ENCODE data around the gene CLDN14. TPM values are rescaled to one million over a fixed set of nuclear protein-coding genes. Genes with fewer than 3 reads are reported as not detected.

CLDN14 gene, protein sequence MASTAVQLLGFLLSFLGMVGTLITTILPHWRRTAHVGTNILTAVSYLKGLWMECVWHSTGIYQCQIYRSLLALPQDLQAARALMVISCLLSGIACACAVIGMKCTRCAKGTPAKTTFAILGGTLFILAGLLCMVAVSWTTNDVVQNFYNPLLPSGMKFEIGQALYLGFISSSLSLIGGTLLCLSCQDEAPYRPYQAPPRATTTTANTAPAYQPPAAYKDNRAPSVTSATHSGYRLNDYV
- total RNA-seq, result 1 to 10 TPM in 1 of 8 experiments, under 1 TPM in 4, not detected in 3; 0.25 to 1.4 (median 0.45) TPM

DNA sequence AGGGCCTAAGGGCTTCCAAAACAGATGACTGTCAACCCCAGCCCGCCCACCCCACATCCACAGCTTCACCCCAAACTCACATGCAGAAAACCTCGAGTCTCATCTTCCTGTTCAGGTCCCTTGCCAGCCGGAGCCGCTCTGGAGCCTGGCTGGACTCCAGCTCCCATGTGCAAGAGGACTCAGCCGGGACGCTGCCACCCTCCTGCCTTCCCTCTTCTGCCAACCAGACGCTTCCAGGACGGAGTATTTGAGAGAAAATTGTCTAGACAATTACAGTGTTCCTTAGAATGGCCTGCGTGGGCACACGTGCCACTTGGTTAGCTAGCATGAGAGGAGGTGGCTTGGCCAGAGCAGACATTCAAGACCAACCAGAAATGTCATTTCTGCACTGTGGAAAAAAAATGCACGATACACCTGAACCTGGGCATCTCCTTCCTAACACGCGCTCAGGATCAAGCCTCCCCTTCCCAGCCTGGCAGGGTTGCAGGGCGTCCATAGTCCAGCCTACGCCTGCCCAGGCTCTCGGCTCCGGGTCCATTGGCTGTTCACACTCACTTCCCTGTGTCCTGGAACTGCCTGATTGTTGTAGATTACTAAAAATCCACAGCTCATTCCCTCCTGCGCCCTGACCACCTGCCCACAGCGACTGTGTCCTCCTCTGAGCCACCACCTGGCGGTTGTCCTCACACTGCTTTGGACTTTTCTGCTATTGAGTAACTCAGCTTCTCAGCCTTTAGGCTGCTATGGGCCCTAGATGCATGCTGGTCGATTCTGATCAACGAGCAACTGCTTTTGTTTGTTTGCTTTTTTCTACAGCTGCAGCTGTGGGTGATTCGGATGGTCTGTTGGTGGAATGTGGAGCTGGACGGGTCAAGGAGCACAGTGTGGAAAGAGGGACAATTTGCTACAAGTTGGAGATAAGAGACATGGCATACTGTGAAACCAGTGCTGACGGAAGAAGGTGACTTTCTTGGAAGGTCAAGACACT is at the start of gene CLDN14:
Gene CLDN14, minus strand, starts transcription at position 708 of the 988 bp plus-strand sequence. CDS start 18,427 bp downstream, outside the sequence.
- 40 to 100% (median 89%) methylated on average over 1 to 20 of the region's 25 CpGs; no CpG with 5 or more reads in 3 of the 10 experiments for WGBS, 10 experiments
- Histone ChIP-seq H3K27ac (no peak within 1 kb of the TSS), H3K4me3 (no peak within 1 kb of the TSS), H3K4me1 (replicated peaks in 1 of 2) (no peaks in the 10 kb centered on the region)
- ATAC-seq (replicated peaks in 6 of 8), result no peak
- in situ Hi-C loops (cut with MboI; ENCODE audit: low pct_unique_long_range_greater_than_20kb in 2 of 9, low sequenced_read_pairs in 9 of 9, unreplicated experiment in 9 of 9), result loop anchor here in 1 of 9 experiments (25.0 kb wide), 1 partner anchor 433 kb away; no protein-coding TSS in a partner anchor

DNA sequence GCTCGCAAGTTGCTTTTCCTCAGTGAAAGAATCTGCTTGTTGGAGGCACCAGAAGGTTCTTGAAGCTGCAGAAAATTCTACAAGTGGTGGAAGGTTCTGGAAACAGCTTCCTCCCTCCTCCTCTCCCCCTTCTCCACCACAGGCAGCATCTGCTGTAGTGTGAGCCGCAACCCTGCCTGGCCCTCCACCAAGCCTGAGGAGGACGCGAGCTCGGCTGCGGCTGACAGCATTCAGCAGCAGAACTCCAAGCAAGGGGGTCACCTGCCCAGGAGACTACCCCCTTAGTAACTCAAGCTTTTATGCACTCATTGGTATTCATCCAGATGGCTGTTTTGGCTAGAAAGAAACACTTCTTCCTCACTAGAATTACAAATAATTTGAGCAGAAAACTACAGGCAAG is 48.8 kb upstream of the CLDN14 start:
- Histone ChIP-seq H3K4me3 (no peak overlapping the region), H3K4me1 (replicated peaks in 1 of 2) (no peaks in the 10 kb centered on the region), H3K27ac (no peak overlapping the region)
- in situ Hi-C loops (cut with MboI; ENCODE audit: low pct_unique_long_range_greater_than_20kb in 2 of 9, low sequenced_read_pairs in 9 of 9, unreplicated experiment in 9 of 9), result no loop called here
- 30 to 100% (median 80%) methylated on average over 1 to 5 of the region's 6 CpGs; no CpG with 5 or more reads in 5 of the 10 experiments for WGBS, 10 experiments
- no peak for ATAC-seq (replicated peaks in 6 of 8)

- Histone ChIP-seq H3K27ac (no peak overlapping the region), H3K4me1 (replicated peaks in 1 of 2) (no peaks in the 10 kb centered on the region), H3K4me3 (no peak overlapping the region)
- in situ Hi-C loops (cut with MboI; ENCODE audit: low pct_unique_long_range_greater_than_20kb in 2 of 9, low sequenced_read_pairs in 9 of 9, unreplicated experiment in 9 of 9), result no loop called here
- 24 to 100% (median 90%) methylated on average over 1 to 6 of the region's 6 CpGs for WGBS, 10 experiments
- no peak for ATAC-seq (replicated peaks in 6 of 8)
Observed at GRCh38 chr21:36527317-36527716, 47.4 kb upstream of the CLDN14 start.

GRCh38 chr21:36526104-36526503 is 46.2 kb upstream of the CLDN14 start:
- Histone ChIP-seq H3K4me3 (no peak overlapping the region), H3K27ac (no peak overlapping the region), H3K4me1 (replicated peaks in 1 of 2) (no peaks in the 10 kb centered on the region)
- ATAC-seq (replicated peaks in 6 of 8), result no peak
- WGBS, 10 experiments, result 50 to 100% (median 85%) methylated on average over 1 to 3 of the region's 4 CpGs; no CpG with 5 or more reads in 5 of the 10 experiments
- in situ Hi-C loops (cut with MboI; ENCODE audit: low pct_unique_long_range_greater_than_20kb in 2 of 9, low sequenced_read_pairs in 9 of 9, unreplicated experiment in 9 of 9), result no loop called here

DNA sequence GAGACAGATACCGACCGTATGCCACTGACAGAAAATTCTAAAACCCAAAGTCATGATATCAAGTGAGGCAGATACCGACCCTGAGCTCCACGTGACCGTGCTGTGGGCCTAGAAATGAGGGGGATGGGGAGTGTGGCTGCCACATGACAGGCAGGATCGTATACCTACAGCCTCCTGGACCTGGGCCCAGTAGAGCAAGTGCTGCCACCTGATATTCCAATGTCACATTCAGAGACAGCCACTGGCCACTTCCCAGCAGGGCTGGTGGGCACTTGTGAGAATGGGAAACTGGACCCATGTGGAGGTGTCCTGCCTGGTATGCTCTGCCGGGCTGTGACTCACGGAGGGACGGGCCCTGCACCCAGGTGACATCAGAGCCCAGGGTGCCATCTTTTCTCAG is 44.6 kb upstream of the CLDN14 start:
- WGBS, 10 experiments, result 49 to 100% (median 80%) methylated on average over 1 to 4 of the region's 9 CpGs; no CpG with 5 or more reads in 2 of the 10 experiments
- no peak overlapping the region for H3K27ac ChIP-seq
- no peaks in the 10 kb centered on the region for H3K4me1 ChIP-seq (replicated peaks in 1 of 2)
- no peak overlapping the region for H3K4me3 ChIP-seq
- no peak for ATAC-seq (replicated peaks in 6 of 8)
- in situ Hi-C loops (cut with MboI; ENCODE audit: low pct_unique_long_range_greater_than_20kb in 2 of 9, low sequenced_read_pairs in 9 of 9, unreplicated experiment in 9 of 9), result loop anchor here in 3 of 9 experiments (25.0 kb wide), 2 partner anchors 388 to 413 kb away; no protein-coding TSS in a partner anchor

DNA sequence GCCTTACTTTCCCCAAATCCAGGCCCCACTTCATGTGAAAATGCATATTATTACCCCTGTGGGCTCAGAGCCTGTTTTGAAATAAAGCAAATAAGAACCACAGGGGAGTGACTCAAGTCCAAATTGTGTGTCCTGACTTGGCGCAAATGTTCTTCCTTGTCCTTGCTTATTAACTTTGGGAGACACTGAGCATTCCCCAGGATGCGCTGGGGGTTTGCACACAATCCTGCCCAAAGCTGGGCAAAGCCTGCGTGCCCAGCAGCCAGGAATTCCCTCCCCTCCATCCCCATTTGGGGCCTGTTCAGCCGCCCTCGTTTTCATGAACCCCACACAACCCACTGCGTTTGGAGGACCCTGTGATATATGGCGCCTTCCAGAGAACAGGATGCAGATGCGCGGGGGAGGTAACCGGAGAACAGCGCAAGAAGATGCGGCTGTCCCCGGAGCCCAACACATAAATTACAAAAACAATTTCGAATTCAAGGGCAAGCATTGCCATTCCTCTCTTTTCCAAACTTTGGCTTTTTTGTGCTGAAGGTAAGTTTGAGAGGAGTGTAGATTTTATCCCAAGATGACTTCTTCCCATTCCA is 42.4 kb upstream of the CLDN14 start:
- Histone ChIP-seq H3K4me1 (replicated peaks in 1 of 2) (no peaks in the 10 kb centered on the region), H3K4me3 (no peak overlapping the region), H3K27ac (no peak overlapping the region)
- in situ Hi-C loops (cut with MboI; ENCODE audit: low pct_unique_long_range_greater_than_20kb in 2 of 9, low sequenced_read_pairs in 9 of 9, unreplicated experiment in 9 of 9), result loop anchor here in 3 of 9 experiments (25.0 kb wide), 2 partner anchors 390 to 415 kb away; no protein-coding TSS in a partner anchor
- no peak for ATAC-seq (replicated peaks in 6 of 8)
- WGBS, 10 experiments, result 0 to 87% (median 76%) methylated on average over 1 to 14 of the region's 14 CpGs; no CpG with 5 or more reads in 5 of the 10 experiments

DNA sequence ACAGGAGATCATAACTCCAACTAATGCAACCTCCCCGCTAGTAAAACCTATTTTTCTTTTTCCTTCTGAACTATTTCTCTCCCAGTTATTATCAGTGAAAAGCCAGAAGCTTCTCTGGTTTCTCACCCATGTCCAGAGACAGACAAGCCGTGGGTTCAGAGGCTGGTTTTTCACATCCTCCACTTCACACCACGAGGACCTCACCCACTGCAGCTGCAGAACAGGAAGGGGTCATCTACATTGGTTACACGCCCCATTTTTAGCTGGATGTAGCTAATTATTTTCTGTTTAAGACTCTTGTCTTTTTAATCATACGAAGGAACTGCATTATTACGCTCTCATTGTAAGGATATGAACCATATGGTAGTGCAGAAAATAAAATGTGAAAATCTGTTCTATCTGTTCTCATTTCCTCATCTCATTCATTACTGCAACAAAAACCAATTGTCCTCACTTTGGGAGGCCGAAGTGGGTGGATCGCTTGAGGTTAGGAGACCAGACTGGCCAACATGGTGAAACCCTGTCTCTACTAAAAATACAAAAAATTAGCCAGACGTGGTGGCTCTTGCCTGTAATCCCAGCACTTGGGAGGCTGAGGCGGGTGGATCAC is 39.1 kb upstream of the CLDN14 start:
- no peak for ATAC-seq (replicated peaks in 6 of 8)
- in situ Hi-C loops (cut with MboI; ENCODE audit: low pct_unique_long_range_greater_than_20kb in 2 of 9, low sequenced_read_pairs in 9 of 9, unreplicated experiment in 9 of 9), result loop anchor here in 3 of 9 experiments (25.0 kb wide), 2 partner anchors 393 to 418 kb away; no protein-coding TSS in a partner anchor
- 39 to 100% (median 80%) methylated on average over 1 to 9 of the region's 10 CpGs for WGBS, 10 experiments

DNA sequence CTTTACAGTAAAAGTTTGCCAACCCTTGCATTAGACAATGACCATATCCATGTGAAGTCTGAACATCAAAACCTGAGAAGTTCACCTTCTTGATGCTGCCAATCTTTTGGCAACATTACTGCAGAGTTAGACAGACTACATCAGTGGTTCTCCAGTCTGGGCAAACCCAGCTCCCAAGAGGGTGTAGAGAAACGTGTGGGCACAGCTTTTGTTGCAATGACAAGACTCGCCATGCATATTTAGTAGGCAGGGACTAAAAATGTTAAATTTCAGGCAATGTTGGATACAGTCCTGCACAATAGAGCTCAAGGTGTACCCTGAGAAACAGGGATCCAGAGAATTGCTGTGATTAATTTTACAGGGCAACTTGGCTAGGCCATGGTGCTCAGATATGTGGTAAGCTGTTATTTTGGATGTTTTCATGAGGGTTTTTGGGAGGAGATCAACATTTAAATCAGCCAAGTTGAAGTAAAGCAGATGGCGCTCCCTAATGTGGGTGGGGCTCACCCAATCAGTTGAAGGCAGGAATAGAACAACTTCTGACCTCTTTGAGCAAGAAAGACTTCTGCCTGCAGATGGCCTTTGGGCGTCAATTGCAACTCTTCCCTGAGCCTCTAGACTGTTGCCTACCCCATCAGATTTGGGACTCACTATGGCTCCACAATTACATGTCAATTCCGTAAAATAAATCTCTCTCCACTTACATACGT is 37.6 kb upstream of the CLDN14 start:
- Histone ChIP-seq H3K27ac (no peak overlapping the region), H3K4me1 (replicated peaks in 1 of 2) (no peaks in the 10 kb centered on the region), H3K4me3 (no peak overlapping the region)
- 63 to 89% (median 74%) methylated on average over 1 to 6 of the region's 6 CpGs; no CpG with 5 or more reads in 1 of the 10 experiments for WGBS, 10 experiments
- in situ Hi-C loops (cut with MboI; ENCODE audit: low pct_unique_long_range_greater_than_20kb in 2 of 9, low sequenced_read_pairs in 9 of 9, unreplicated experiment in 9 of 9), result loop anchor here in 3 of 9 experiments (25.0 kb wide), 2 partner anchors 395 to 420 kb away; no protein-coding TSS in a partner anchor
- no peak for ATAC-seq (replicated peaks in 6 of 8)

More for the DNA sequence above, 39.1 kb upstream of the CLDN14 start:
- H3K4me1 ChIP-seq (replicated peaks in 1 of 2), result no peaks in the 10 kb centered on the region
- H3K4me3 ChIP-seq, result no peak overlapping the region
- H3K27ac ChIP-seq, result no peak overlapping the region

DNA sequence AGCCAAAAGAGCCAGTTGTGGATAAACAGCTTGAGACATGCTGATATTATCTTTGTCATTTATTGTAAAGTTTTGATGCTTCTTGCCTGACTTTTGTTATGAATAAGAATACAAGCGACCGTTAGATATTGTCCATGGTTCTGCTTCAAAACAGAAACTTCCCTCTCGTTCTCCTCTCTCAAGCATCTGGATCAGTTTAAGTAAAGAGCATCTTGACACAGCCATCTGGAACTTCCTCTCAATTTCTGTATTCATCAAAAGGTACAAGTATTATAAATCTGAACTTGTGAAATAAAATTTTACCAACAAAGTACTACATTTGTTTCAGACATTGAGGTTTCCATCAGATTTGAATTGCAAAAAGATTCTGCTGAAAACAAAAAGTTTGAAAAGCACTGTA is 36.4 kb upstream of the CLDN14 start:
- Histone ChIP-seq H3K4me3 (no peak overlapping the region), H3K4me1 (replicated peaks in 1 of 2) (no peaks in the 10 kb centered on the region), H3K27ac (no peak overlapping the region)
- ATAC-seq (replicated peaks in 6 of 8), result peak in 1 of 8 experiments; percentile 13
- in situ Hi-C loops (cut with MboI; ENCODE audit: low pct_unique_long_range_greater_than_20kb in 2 of 9, low sequenced_read_pairs in 9 of 9, unreplicated experiment in 9 of 9), result loop anchor here in 3 of 9 experiments (25.0 kb wide), 2 partner anchors 396 to 421 kb away; no protein-coding TSS in a partner anchor
- WGBS, 10 experiments, result 7 to 95% (median 83%) methylated on average over 1 to 3 of the region's 3 CpGs; no CpG with 5 or more reads in 1 of the 10 experiments

DNA sequence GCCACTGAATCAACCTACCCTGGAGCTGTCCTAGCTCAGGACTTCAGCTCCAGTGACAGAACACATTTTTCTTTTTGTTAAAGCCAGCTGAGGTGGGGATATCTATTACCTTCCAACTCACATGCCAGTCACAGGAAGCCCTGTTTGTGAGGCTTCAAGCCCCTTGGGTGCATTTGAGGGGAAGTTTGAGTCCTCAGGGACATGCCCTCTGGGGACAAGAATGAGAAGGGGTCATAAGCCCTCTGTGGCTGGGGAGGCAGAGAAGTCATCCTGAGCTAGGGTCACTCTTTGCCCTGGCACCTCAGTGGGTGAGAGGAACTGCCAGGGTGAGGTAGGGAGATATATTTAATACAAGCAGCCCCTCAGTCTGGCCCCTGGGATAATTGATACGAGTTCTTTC is 33.5 kb upstream of the CLDN14 start:
- no peaks in the 10 kb centered on the region for H3K4me1 ChIP-seq (replicated peaks in 1 of 2)
- in situ Hi-C loops (cut with MboI; ENCODE audit: low pct_unique_long_range_greater_than_20kb in 2 of 9, low sequenced_read_pairs in 9 of 9, unreplicated experiment in 9 of 9), result loop anchor here in 3 of 9 experiments (25.0 kb wide), 2 partner anchors 399 to 424 kb away; no protein-coding TSS in a partner anchor
- 0 to 86% (median 80%) methylated on average over 1 of the region's 1 CpG; no CpG with 5 or more reads in 7 of the 10 experiments for WGBS, 10 experiments
- no peak overlapping the region for H3K27ac ChIP-seq
- no peak for ATAC-seq (replicated peaks in 6 of 8)
- H3K4me3 ChIP-seq, result no peak overlapping the region

- no peak overlapping the region for H3K4me3 ChIP-seq
- ATAC-seq (replicated peaks in 6 of 8), result no peak
- H3K27ac ChIP-seq, result no peak overlapping the region
- no peaks in the 10 kb centered on the region for H3K4me1 ChIP-seq (replicated peaks in 1 of 2)
- WGBS, 10 experiments, result 0 to 61% (median 52%) methylated on average over 1 to 5 of the region's 5 CpGs; no CpG with 5 or more reads in 4 of the 10 experiments
- in situ Hi-C loops (cut with MboI; ENCODE audit: low pct_unique_long_range_greater_than_20kb in 2 of 9, low sequenced_read_pairs in 9 of 9, unreplicated experiment in 9 of 9), result loop anchor here in 3 of 9 experiments (25.0 kb wide), 2 partner anchors 399 to 424 kb away; no protein-coding TSS in a partner anchor
Observed at GRCh38 chr21:36512971-36513370, 33.0 kb upstream of the CLDN14 start.

All from motor neuron (in vitro differentiated cells).